Endometrial microvascular endothelial cells (primary cell): ENCODE data around the gene SEC24A. TPM values are rescaled to one million over a fixed set of nuclear protein-coding genes. Genes with fewer than 3 reads are reported as not detected.

Source experiments
- in situ Hi-C: cut with HindIII; loops from 2 replicates; pipeline ENCODE4 v1.10.0; 2017; ENCODE audit warnings: low sequenced_read_pairs, low pct_unique_long_range_greater_than_20kb; ENCODE audit errors: inconsistent ontology term
- total RNA-seq: library from RNA; depleted of rRNA; stranded (reverse); fragments of >200 nt; gene quantifications from one replicate; pipeline ENCODE4 v1.2.3, GENCODE V29; 2015; ENCODE audit errors: inconsistent ontology term

Gene SEC24A
- total RNA-seq, 1 donor from 2014 or later: 21.6 TPM

DNA sequence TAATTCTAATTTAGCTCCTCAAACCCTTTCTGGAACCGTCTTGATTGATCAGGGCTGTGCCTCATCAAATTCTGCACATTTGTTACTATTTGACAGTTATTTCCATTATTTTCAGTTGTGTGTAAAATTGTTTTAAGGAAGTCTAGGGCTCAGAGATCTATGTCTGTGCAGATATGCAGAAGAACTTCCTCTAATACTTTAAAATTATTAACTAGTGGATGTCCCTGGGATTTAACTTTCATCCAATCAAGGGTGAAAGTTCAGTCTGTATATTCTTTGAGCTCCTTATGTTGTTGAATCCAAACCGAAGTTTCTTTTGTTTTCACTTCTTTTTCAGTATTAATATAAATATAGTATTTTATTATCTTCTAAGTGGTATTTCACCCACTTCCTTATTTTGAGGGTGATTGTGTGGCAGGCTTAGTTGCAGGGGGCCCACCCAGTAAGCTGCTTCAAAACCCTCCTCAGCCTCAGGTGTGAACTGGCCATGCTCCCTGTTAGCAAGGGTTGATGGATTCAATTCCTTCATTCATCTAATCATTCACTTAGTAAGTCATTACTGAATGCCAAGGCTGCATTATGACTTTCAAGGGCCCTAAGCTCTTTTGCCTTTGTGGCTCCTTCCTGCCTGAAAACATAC, 87.7 kb downstream of the SEC24A start:
- in situ Hi-C loops: no loop called here

DNA sequence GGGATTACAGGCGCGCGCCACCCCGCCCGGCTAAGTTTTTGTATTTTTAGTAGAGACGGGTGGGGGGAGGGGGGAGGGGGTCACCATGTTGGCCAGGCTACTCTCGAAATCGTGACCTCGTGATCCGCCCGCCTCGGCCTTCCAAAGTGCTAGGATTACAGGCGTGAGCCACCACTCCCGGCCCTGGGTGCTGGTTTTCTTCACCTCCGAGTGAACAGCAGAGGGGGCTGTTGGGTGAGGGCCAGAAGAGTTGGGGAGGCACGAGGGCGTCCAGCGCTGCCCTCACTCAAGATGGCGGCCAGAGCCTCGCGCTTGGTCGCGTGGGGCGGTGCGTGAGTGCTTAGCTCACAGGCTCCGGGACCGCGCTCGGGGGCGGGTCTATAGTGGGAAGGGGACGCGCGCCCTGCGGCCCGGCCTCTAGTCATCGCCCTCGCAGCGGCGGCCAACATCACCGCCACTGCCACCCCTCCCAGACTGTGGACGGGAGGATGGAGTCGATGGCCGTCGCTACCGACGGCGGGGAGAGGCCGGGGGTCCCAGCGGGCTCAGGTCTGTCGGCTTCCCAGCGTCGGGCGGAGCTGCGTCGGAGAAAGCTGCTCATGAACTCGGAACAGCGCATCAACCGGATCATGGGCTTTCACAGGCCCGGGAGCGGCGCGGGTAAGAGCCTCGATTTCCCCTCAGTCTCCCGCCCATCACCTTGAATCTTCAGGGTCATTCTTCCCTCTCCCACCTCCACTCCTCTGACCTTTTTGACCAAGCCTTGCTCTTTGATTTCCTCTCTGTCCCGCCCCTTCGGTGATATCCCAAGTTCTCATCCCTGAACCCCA, 89.8 kb downstream of the SEC24A start, which contains the start of gene CAMLG:
TSS of gene CAMLG (plus strand) at position 416 of the 830 bp plus-strand sequence. CDS start at position 489, 73 bp downstream.
- in situ Hi-C loops: no loop called here

DNA sequence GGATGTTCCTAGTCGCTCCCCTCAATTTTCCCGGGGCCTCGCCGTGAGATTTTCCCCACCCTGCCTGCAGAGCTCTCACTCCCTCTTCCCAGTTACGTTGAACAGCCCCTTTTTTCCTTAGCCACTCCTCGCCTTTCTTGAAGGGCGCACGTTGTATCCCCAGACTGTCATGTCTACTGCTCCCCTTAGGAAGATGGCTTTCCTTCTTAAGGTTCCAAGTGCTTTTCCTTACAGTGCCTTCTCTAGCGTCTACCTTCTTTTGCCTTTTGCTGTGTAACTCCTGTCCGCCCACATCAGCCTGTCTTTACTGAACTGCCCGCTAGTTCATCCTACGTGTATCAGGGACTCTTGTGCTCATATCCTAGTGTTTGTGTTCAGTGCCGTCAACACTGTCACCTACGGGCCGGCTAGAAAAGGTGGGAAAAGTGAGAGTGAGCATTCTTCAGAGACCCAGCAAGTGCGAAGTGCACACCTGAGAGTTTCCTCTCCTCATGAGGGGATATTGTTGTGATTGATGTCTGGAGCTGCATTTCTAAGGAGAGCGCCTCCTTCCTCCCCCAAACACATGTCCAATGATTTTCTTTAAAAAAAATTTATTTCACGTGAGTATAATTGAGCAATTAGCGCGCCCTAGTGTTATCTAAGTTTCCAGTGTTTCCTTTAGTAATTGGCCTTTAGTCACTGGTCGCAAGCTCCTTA, 90.5 kb downstream of the SEC24A start:
- in situ Hi-C loops: no loop called here

DNA sequence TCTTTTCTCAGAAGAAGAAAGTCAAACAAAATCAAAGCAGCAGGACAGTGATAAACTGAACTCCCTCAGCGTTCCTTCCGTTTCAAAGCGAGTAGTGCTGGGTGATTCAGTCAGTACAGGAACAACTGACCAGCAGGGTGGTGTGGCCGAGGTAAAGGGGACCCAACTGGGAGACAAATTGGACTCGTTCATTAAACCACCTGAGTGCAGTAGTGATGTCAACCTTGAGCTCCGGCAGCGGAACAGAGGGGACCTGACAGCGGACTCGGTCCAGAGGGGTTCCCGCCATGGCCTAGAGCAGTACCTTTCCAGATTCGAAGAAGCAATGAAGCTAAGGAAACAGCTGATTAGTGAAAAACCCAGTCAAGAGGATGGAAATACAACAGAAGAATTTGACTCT, 92.5 kb downstream of the SEC24A start:
- in situ Hi-C loops: no loop called here

DNA sequence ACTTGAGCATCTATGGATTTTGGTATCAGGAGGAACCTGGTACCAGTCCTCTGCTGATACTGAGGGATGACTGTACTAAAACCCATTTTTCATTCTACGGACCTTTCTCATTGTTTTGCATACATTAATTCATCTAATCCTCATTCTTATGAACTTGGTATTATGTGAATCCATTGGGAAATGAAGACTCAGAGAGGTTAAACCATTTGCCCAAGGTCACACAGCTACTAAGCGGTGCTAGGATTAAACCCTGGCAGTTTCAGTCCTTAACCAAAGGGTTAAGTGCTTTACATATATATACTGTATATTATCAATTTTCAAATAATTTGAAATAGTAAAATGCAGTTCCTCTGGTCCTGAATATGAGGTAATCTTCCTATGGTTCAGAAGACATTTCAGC, 93.5 kb downstream of the SEC24A start:
- in situ Hi-C loops: no loop called here

DNA sequence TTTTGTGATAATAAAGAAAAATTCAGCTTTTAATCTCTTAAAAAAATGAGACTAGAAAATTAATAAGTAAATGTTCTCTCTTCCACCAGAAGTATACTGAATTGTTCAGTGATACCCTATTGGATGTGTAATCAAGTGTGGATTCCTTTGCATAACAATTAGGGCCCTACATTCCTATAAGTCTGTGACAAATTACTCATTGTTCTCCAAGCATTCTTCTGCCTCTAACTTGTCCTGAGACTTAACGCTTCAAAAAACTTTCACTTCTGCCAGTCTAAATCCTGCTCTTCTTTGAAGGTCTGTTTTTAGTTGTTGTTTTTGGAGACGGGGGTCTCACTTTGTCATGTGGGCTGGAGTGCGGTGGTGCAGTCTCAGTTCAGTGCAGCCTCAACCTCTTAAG, 100.8 kb downstream of the SEC24A start:
- in situ Hi-C loops: no loop called here

DNA sequence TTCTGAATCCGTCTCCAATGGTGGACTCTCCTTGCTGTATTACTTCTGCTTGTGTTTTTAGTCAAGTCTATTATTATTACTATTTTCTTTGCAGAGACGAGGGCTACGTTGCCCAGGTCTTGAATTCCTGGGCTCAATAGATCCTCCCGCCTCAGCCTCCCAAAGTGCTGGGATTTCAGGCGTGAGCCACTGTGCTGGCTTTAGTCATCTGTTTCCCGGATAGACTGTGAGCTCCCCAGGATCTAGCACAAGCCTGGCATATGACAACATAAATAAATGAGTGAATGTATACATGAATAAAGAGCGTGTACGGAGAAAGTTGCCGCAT, 109.6 kb downstream of the SEC24A start:
- in situ Hi-C loops: loop anchor here (25.0 kb wide), 1 partner anchor 104 kb away; the partner anchor contains the start of gene TXNDC15

DNA sequence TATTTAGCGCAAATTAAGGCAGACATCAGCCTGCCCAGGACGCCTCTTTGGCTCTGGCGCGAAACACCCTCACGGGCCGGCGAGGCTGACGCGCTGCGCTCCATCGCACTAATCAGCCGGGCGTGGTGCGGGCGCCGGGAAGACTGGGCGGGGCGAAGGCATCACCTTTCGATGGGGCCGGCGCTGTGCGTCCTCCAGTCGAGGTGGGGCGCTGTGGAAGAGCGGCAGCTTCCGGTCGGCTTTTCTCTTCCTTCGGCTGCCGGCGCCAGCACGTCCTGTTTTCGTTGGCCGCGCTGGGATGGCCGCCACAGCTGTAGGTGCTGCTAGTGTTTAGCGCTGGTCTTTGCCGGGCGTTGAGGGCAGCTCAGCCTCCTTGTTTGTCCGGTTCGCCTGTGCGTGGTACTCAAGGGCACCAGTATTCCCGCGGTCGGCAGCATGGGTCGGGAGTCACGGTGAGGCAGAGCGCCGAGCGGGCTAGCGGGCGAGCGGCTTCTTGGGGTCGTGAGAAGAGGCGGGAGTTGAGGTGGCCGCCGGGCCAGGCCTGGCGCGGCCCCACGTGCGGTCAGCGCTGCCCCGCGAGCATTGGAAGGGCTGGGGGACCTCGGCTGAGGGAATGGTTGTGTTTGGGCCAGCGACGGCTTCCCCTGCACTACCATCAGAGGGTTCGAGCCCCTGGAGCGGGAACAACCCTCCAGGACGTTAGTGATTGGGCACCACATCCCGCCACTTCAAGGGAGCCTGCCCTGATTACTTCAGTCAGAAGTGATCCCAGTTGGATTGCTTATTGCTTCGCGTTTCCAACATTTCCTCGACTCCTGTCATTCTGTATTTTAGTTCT, 110.1 kb downstream of the SEC24A start, which contains the start of gene DDX46:
TSS of gene DDX46 (plus strand) at position 276 of the 838 bp plus-strand sequence. CDS start at position 436, 160 bp downstream.
- in situ Hi-C loops: loop anchor here (25.0 kb wide), 1 partner anchor 104 kb away; the partner anchor contains the start of gene TXNDC15

DNA sequence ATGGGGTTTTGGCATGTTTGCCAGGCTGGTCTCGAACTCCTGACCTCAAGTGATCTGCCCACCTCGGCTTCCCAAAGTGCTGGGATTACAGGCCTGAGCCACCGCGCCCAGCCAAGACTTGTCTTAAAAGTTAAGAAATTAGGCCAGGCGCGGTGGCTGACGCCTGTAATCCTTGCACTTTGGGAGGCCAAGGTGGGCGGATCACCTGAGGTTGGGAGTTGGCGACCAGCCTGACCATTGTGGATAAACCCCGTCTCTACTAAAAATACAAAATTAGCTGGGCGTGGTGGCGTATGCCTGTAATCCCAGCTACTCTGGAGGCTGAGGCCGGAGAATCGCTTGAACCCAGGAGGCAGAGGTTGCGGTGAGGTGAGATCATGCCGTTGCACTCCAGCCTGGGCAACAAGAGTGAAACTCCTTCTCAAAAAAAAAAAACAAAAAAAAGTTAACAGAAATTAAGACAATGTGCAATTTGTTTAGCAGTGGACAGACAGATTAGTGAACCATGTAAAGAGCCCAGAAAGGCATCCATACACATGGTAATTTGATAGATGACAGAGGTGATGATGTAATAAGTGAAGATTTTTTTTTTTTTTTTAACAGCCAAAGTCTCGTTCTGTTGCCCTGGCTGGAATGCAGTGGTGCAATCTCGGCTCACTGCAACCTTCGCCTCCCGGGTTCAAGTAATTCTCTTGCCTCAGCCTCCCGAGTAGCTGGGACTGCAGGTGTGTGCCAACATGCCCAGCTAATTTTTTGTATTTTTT, 119.1 kb downstream of the SEC24A start:
- in situ Hi-C loops: loop anchor here (25.0 kb wide), 1 partner anchor 95 kb away; the partner anchor contains the start of gene TXNDC15

DNA sequence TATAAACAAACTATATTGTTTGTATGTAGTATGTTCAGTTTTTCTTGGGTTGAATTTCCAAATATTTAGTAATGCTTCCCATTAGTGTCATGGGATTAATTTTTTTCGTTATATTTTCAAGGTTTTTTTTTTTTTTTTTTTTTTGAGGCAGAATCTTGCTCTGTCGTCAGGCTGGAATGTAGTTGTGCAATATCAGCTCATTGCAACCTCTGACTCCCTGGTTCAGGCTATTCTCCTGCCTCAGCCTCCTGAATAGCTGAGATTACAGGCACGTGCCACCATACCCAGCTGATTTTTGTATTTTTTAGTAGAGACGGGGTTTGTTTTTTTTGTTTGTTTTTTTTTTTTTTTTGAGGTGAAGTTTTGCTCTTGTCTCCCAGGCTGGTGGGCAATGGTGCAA, 120.6 kb downstream of the SEC24A start:
- in situ Hi-C loops: loop anchor here (25.0 kb wide), 1 partner anchor 93 kb away; the partner anchor contains the start of gene TXNDC15

DNA sequence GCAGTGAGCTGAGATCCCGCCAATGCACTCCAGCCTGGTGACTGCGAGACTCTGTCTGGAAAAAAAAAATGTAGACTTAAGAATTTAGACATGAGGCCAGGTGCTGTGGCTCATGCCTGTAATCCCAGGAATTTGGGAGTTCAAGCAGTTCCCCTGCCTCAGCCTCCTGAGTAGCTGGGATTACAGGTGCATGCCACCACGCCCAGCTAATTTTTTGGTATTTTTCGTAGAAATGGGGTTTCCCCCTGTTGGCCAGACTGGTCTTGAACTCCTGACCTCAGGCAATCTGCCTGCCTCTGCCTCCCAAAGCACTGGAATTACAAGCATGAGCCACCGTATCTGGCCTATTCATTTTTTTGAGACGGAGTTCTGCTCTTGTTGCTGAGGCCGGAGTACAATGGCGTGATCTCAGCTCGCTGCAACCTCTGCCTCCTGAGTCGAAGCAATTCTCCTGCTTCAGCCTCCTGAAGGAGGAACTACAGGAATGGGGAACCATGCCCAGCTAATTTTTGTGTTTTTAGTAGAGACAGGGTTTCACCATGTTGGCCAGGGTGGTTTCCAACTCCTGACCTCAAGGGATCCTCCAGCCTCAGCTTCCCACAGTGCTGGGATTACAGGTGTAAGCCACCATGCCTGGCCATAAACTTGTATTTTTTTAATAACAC, 124.0 kb downstream of the SEC24A start:
- in situ Hi-C loops: loop anchor here (25.0 kb wide), 1 partner anchor 90 kb away; the partner anchor contains the start of gene TXNDC15

DNA sequence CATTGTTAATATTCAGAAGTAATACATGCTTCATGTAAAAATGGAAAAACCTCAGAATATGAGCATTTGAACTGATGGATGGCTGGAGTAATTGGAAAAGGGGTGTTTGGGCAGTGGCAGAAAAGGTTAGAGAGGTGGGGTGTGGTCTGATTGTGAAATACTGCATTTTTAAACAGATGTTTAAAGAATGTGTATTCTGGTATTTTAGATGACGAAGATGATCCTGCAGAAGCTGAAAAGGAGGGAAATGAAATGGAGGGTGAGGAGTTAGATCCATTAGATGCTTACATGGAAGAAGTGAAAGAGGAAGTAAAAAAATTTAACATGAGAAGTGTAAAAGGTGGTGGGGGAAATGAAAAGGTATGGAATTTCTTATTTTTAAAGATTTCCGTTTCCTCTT, 128.8 kb downstream of the SEC24A start:
- in situ Hi-C loops: no loop called here

Other genes starting within 250 kb of the SEC24A start
- 41.1 TPM for gene CDKN2AIPNL, start 236.9 kb upstream of the SEC24A start, total RNA-seq
- gene JADE2, start 123.1 kb upstream of the SEC24A start, total RNA-seq: 24.4 TPM
- gene SAR1B, start 16.0 kb upstream of the SEC24A start, total RNA-seq: 50.3 TPM
- 22.2 TPM for gene CAMLG, start 89.8 kb downstream of the SEC24A start, total RNA-seq
- gene DDX46, start 110.0 kb downstream of the SEC24A start, total RNA-seq: 26.3 TPM
- 45.3 TPM for gene C5orf24, start 197.2 kb downstream of the SEC24A start, total RNA-seq
- gene TXNDC15, start 225.6 kb downstream of the SEC24A start, total RNA-seq: 141 TPM